GM10266 (cell line): ENCODE results near the gene ABITRAM.

Source experiments
- DNase-seq: peaks from one replicate; pipeline ENCODE4 v3.0.0; 2012; ENCODE audit errors: extremely low spot score
- CTCF ChIP-seq: IDR thresholded peaks from 2 replicates; pipeline ENCODE4 v1.5.1; 2012; ENCODE audit warnings: mild to moderate bottlenecking, low read depth; ENCODE audit not compliant: control insufficient read depth, insufficient read depth; ENCODE audit errors: missing control alignments

The ABITRAM gene

GRCh38 chr9:108972186-108972585, 38.0 kb downstream of the ABITRAM start:
- no peak for DNase-seq
- TF ChIP-seq CTCF, result no peak

GRCh38 chr9:108972626-108973209, 38.5 kb downstream of the ABITRAM start:
- no peak for TF ChIP-seq CTCF
- DNase-seq, result no peak

- no peak for TF ChIP-seq CTCF
- DNase-seq, result no peak
Measured at GRCh38 chr9:108973895-108974294, 39.7 kb downstream of the ABITRAM start.

- DNase-seq, result no peak
Measured at GRCh38 chr9:108978205-108978604, 44.0 kb downstream of the ABITRAM start.

GRCh38 chr9:108980893-108981292, 46.7 kb downstream of the ABITRAM start:
- no peak for DNase-seq
- no peak for TF ChIP-seq CTCF

More at GRCh38 chr9:108978205-108978604, 44.0 kb downstream of the ABITRAM start:
- no peak for TF ChIP-seq CTCF

GRCh38 chr9:108983885-108984284, 49.7 kb downstream of the ABITRAM start:
- TF ChIP-seq CTCF, result no peak

More at GRCh38 chr9:108983885-108984284, 49.7 kb downstream of the ABITRAM start:
- no peak for DNase-seq
